Measurements from ENCODE around the gene HORMAD2. TPM values are rescaled to one million over a fixed set of nuclear protein-coding genes. Genes with fewer than 3 reads are reported as not detected.

HORMAD2 gene
- total and polyA plus RNA-seq, 2 donors (not counting 3 experiments of a cell fraction or from before 2014, with no cell fraction given), result not detected

DNA sequence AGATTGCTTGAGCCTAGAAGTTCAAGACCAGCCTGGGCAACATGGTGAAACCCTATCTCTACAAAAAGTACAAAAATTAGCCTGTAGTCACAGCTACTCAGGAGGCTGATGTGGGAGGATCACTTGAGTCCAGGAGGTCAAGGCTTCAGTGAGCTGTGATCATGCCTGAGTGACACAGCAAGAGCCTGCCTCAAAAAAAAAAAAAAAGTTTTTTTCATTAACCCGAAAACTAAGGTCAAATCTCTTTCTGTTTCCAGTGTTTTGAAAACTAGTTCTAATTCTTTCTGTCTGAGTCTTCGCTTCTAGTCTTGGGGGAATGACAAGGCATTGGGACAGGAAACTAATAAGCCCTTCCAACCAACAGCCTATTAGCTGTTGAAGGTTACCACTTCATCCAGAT, 108.6 kb downstream of the HORMAD2 start:
- no TSS peak for BruUV-seq (replicated peaks)
- no peak for TF ChIP-seq EZH2 (IDR thresholded peaks at IDR 0.05; ENCODE audit: borderline replicate concordance, low read depth, low read length, severe bottlenecking)
- TF ChIP-seq, protein P1, sequence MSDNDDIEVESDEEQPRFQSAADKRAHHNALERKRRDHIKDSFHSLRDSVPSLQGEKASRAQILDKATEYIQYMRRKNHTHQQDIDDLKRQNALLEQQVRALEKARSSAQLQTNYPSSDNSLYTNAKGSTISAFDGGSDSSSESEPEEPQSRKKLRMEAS (IDR thresholded peaks at IDR 0.05; ENCODE audit: insufficient read depth, insufficient read length), result no peak
- no peak for TF ChIP-seq MYC (IDR thresholded peaks at IDR 0.05; ENCODE audit: low read depth, low read length)
- TF ChIP-seq POLR2A (IDR thresholded peaks at IDR 0.05; ENCODE audit: low read depth, low read length), result no peak
- TF ChIP-seq, protein P2, sequence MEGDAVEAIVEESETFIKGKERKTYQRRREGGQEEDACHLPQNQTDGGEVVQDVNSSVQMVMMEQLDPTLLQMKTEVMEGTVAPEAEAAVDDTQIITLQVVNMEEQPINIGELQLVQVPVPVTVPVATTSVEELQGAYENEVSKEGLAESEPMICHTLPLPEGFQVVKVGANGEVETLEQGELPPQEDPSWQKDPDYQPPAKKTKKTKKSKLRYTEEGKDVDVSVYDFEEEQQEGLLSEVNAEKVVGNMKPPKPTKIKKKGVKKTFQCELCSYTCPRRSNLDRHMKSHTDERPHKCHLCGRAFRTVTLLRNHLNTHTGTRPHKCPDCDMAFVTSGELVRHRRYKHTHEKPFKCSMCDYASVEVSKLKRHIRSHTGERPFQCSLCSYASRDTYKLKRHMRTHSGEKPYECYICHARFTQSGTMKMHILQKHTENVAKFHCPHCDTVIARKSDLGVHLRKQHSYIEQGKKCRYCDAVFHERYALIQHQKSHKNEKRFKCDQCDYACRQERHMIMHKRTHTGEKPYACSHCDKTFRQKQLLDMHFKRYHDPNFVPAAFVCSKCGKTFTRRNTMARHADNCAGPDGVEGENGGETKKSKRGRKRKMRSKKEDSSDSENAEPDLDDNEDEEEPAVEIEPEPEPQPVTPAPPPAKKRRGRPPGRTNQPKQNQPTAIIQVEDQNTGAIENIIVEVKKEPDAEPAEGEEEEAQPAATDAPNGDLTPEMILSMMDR (IDR thresholded peaks at IDR 0.05; ENCODE audit: extremely low read depth in 1 of 2, insufficient read depth in 1 of 2, low read depth in 1 of 2, low read length in 2 of 2), result no peak
- no peak for TF ChIP-seq JUN (IDR thresholded peaks at IDR 0.05; ENCODE audit: borderline replicate concordance, insufficient read depth, insufficient read length, low read depth)
- no peak for TF ChIP-seq POLR2AphosphoS5 (IDR thresholded peaks at IDR 0.05; ENCODE audit: insufficient read depth, low read depth, low read length)
- no peak for TF ChIP-seq GATA2 (IDR thresholded peaks at IDR 0.05; ENCODE audit: insufficient read depth, insufficient read length, low read depth, low read length)
- H3K9ac ChIP-seq (replicated peaks; ENCODE audit: extremely low read depth, insufficient read depth, low read length), result no peak overlapping the region
- no peaks in the 10 kb centered on the region for H3K79me2 ChIP-seq (ENCODE audit: control insufficient read depth, insufficient read depth, low read length)
- no peaks in the 10 kb centered on the region for H3K9me1 ChIP-seq (replicated peaks; ENCODE audit: control insufficient read depth, extremely low read depth, insufficient read depth, low read length)
- no peaks in the 10 kb centered on the region for H3K27me3 ChIP-seq (ENCODE audit: control insufficient read depth in 2 of 2, insufficient read depth in 2 of 2, low read length in 2 of 2)
- ChIA-PET POLR2A (interaction anchor here (0.7 kb wide), 1 partner anchor 12 kb away, joined by 4 read pairs; no protein-coding TSS in a partner anchor), CTCF (interaction anchor here (0.6 to 1.2 kb wide), 4 partner anchors 29 to 67 kb away, joined by 3 to 4 read pairs (median 3); no protein-coding TSS in a partner anchor)
- peaks cover 14% of the 10 kb centered on the region for H3K4me1 ChIP-seq (ENCODE audit: control insufficient read depth, extremely low read depth, insufficient read depth, low read length)
- FAIRE-seq, result no peak
- no peaks in the 10 kb centered on the region for H3K36me3 ChIP-seq (ENCODE audit: control insufficient read depth in 2 of 2, extremely low read depth in 1 of 2, insufficient read depth in 2 of 2, low read length in 2 of 2)
- no peak overlapping the region for H3K4me3 ChIP-seq (replicated peaks in 1 of 3; ENCODE audit: insufficient read depth in 1 of 3, low read depth in 1 of 3, low read length in 3 of 3)
- H3K4me2 ChIP-seq (ENCODE audit: insufficient read depth, low read length), result no peak overlapping the region
- no peak overlapping the region for H2AFZ ChIP-seq (ENCODE audit: low read depth, low read length)
- no peaks in the 10 kb centered on the region for H4K20me1 ChIP-seq (replicated peaks; ENCODE audit: control insufficient read depth, extremely low read depth, insufficient read depth, low read length)
- H3K9me3 ChIP-seq (replicated peaks; ENCODE audit: control insufficient read depth, insufficient read depth, low read length), result no peaks in the 10 kb centered on the region
- dilution Hi-C loops (cut with MboI; ENCODE audit: extremely low pct_ligation_motif_present, low sequenced_read_pairs) (no loop called here), intact Hi-C loops (cut with micrococcal nuclease) (no loop called here)
- no peak overlapping the region for H3K27ac ChIP-seq (ENCODE audit: insufficient read depth, low read depth, low read length)
- no peak for DNase-seq (ENCODE audit: low read depth, low spot score)

Measured in endothelial cell of umbilical vein (primary cell).